GM19395 (cell line): ENCODE measurements around the gene CD81.

Source experiments
- ATAC-seq: cut with Tn5 transposase; IDR thresholded peaks from one replicate; pipeline ENCODE4 v1.9.1; 2021; ENCODE audit warnings: mild to moderate bottlenecking, moderate library complexity; ENCODE audit not compliant: unreplicated experiment

Gene CD81

DNA sequence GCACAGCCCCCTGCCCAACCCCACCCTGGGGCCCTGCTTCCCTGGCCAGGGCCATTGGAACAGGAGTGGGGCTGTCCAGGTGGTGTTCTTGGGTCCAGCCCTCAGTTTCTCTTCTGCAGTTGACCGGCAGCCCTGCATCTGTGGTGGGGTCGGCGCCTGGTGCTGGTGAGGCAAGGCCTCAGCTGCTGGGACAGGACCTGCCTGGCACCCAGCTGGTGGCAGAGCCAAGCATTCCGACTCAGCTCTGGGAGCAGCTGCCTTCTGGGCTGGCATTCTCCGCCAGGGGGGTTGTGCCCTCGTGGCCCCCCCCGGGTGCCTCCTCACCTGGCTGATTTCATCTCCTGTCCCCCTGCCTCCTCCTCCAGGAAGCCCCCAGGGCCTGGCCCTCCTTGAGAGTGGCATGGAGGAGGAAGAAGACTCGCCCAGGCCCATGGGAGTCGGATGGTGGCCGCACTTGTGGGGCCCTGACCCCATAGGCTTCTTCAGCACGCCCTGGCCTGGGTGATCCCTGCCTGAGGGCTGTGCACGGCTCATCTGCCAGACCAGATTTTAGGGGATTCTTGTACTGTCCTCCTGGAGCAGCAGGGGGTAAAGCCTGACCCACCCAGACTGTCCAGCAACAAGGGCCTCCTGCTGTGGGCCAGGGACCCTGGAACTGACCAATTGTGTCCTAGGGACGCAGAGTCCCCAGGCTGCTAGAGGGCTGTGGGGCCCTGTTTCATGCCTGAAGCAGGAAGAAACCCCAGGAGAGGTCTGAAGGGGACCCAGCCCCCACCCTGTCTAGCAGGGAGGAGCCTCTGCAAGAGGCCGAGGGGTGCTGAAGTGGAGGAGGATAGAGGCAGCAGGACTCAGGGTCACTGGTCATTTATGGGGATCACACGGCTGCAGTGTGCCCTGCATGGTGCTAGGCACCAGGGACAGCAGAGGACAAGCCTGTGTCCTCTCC is 11.6 kb downstream of the CD81 start:
- no peak for ATAC-seq

DNA sequence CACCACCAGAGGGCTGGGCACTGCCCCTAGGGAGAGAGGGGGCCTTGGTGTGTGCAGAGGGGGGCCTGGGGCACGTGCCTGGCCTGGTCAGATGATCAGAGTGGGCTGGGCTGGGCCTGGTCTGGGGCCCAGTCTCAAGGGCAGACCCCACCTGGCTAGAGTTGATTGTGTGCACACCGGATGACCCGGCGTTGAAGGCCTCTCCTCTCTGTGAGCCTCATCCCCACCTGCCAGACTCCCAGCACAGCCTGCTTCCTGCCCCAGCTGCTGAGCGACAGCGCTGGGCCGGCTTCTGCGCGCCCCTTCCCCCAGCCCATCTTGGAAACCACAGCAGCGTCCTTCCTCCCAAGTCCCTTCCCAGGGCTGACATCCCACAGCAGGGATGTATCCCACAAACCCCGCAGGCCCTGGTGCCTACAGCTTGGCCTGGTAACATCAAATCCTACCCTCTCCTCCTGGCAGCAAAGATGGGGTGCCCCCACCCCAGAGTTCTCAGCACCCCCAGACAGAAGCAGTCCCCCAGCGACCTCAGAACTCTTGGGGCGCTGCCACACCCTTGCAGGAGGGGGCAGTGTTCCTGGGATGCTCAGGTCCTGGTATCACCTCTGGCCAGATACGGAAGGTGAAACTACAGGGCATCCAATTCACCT is 12.4 kb downstream of the CD81 start:
- no peak for ATAC-seq

DNA sequence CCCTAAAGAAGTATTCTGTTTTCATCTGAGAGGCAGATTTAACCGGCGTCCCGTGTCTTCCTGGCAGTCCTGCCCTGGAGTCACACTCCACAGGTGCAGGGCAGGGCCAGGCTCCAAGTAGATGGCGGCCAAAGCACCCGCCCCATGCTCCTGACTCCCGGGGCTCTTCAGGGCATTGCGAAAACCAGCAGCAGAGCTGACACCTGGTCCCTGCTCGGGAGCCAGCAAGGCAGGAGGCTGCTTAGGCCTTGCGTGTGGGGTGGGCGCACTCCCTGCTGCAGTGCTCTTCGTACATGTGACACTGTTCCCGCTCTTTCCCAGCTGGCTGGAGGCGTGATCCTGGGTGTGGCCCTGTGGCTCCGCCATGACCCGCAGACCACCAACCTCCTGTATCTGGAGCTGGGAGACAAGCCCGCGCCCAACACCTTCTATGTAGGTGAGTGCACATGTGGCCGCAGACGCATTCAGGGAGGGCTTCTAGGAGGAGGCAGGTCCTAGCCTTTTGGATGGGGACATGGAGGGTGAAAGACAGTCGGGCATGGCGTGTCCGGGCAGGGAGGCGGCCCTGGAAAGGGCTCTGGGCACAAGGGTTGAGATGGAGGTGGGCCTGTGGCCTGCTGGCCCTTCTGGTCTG is 13.1 kb downstream of the CD81 start:
- no peak for ATAC-seq

DNA sequence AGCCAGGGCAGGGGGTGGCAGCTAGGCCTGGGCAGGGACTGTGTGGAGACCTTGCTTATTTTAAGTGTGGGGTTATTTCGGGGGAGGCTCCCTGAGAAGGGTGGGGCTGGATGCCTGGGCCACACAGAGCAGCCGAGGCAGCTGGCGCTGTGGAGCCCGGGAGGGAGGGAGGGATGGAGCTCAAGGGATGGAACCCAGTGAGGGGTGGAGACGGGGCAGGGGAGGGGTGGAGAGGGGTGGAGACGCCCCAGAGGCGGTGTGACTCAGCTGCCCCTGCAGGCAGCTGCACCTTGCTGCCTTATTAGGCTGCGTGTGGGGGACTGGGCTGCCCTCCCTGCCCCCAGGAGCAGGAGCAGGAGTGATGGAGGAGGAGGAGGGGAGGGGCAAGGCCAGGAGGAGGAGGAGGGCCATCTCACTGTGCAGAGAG is 13.6 kb downstream of the CD81 start:
- ATAC-seq, result no peak

DNA sequence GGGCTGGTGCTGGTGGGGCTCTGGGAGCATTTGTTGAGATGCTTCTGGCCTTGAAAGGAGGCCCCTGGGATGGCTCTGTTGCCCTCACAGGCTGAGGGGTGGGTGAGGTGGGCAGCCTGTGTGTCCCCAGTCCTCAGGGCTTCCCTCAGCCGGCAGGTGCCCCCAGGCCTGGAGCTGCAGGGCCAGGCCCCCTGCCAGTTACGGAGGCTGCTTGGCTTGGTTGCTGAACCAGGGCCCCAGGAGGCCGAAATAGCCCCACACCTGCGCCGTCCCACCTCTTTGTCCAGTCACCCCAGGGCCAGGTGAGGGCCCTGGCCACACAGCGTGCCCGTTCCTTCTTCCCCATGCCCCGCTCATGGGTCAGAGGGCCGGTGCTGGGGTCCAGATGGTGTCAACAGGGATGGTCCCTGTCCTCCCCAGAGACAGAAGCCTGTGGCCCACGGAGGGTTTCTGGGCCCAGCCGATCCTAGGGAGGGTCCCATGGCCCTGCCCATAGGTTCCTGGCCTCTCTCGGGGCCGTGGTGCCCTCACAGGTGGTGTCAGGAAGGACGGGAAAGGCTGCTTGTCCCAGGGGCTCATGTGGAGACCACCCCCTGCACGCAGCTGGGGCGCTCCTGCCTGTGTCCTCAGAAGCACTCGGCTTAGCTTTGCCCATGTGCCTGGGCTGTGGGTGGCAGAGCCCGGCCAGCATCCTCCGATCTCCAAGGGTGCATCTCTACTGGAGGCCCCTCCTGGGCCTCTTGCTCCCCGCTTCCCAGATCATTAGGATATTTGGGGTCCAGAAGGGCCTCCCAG is 14.3 kb downstream of the CD81 start:
- ATAC-seq, result no peak

DNA sequence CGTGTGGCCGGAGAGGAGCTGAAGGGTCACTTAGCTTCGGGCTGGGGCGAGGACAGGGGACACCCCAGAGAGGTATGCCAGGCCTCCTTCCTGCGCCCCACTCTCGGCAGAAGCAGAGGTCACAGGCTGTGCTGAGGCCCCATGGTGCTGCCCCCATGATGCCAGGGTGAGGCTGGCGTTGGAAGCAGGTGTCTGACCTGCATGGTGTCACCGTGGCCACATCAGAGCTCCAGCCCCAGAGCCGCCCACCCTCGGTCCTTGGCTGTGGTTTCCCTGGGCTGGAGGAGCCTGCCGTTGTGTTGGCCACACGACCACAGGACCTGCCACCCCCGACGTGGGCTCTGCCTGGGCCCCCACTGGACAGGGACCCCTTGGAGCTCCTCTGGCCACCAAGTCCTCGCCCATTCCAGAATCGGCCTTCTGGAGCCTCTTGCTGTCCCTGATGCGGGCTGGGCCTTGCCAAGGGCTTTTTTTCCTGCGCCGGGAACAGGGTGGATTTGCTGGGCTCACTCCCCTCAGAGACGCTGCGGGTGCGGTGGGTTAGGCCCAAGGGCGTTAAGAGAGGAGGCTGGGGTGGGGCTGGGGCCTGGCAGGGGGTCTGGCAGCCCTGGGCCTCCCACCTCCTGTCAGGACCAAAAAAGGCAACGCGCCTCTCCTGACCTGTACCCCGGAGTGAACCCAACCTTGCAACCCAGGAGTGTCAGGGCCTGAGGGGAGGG is 15.3 kb downstream of the CD81 start:
- ATAC-seq, result no peak

DNA sequence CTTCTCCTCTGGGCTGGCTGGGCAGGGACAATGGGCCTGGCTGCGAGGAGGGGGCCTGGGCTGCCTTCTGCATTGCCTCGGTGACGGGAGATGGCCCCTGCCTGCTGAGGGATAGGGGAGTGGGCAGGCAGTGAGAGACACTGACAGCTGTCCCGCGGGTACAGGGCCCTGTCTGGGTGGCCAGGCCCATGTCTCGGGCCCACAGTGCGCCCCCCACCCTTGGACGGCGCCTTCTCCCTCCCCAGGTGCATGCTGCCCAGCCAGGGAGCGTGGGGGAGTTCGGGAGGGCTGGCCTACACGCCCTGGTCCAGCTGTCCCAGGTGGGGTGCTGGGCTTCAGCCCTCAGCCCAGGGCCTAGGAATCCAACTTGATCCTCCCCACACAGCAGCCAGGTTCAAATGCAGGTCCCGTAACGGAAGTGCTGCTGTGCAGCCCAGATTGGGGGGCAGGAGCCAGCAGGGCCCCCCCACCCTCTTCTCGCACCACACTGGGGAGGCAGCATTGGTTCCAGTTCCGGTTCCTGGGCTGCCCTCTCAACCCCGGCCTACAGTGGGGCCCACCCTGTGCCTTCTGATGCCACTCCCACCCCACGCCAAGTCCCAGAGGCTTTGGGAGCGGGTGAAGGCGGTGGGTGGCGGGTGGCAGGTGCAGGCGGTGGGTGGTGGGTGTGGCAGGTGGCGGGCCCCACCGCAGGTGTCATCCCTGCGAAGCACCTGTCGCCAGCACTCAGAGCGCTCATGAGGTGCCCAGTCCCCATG is 16.2 kb downstream of the CD81 start:
- no peak for ATAC-seq

DNA sequence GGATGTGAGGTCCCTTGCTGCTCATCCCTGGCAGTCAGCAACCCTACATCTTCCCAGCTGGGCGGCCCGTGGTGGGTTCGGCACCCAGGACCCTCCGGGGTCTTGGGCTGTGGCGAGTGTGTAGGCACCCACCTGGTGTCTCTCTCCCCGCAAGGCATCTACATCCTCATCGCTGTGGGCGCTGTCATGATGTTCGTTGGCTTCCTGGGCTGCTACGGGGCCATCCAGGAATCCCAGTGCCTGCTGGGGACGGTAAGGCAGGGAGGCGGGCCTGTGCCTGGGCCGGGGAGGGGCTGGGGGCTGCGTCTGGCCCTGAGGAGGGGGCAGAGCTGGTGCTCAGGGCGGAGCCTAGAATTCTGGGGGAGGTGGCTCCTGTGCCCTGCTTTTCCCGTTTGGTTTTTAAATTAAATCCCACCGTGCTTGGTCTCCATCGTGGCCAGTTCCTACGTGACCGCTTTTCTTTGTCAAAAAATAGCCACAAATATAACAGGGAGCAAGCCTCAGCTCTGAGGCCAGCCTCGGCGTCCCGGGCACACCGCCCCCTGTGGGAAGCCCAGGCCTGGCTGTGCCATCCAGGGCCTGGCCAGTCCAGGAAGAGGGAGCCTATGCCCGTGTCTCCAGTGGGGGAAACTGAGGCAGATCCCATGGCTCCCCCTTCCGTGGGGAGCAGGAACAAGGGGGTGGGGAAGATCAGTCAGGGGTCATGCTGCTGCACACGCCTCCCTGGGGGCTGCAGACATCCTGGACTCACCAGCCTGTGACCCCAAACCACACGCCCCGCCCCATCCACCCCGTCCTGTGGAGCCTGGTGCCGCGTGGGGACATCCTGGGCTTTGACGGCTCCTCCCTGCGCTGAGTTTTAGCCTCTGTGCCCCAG is 17.1 kb downstream of the CD81 start:
- no peak for ATAC-seq

DNA sequence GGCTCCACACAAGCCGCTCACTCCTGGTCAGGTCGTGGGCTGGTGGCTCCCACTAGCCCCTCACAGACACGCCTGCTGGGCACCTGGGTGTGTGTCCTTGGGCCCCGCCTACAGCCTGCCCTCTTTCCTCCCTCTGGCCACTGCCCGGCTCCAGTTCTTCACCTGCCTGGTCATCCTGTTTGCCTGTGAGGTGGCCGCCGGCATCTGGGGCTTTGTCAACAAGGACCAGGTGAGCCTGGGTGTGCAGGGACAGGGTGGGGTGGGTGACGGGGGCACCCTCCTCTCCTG is 17.7 kb downstream of the CD81 start:
- no peak for ATAC-seq

DNA sequence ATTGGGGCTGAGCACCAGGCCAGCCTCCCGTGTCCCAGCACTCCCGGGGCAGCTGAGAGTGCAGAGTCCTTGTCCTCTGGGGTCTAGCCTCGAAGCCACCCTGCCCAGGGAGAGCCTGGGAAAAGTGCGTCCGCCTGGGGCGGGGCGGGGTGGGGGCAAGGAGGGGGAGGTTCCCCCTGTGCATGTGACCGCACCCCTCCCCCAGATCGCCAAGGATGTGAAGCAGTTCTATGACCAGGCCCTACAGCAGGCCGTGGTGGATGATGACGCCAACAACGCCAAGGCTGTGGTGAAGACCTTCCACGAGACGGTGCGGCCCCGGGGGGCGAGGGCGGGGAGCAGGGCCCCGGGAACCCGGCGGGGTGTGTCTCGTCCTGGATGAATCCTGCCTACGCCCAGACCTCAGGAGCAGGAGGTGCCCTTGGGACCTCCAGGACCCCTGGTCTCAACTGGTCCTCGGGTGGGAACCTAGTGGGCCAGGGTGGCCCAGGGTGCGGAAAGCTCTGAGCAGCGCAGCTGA is 18.2 kb downstream of the CD81 start:
- no peak for ATAC-seq

DNA sequence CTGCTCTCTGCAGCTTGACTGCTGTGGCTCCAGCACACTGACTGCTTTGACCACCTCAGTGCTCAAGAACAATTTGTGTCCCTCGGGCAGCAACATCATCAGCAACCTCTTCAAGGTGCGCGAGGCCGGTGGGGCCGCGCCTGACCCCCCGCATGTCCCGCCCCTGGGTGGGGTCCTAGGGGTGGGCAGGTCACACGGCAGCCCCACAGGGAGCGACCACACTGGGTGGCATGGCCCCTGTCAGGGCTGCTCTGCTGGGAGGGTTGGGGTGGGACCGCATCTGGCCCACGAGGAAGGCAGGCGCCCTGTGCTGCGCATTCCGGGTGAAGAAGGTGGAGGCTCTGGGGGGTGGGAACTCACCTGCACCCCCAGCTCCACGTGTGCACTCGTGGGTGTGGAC is 18.7 kb downstream of the CD81 start:
- ATAC-seq, result no peak

DNA sequence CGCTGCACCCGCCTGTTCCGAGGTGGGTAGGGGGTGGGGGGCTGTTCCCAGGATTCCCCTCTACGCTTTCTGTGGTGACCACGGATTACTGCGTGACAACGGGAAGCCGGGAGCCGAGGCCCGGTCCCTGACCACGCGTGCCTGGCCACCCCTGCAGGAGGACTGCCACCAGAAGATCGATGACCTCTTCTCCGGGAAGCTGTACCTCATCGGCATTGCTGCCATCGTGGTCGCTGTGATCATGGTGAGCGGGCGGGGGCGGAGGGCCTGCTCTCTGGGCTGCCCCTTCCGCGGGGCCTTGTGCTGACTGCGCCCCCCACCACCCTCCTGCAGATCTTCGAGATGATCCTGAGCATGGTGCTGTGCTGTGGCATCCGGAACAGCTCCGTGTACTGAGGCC is 19.4 kb downstream of the CD81 start:
- no peak for ATAC-seq

DNA sequence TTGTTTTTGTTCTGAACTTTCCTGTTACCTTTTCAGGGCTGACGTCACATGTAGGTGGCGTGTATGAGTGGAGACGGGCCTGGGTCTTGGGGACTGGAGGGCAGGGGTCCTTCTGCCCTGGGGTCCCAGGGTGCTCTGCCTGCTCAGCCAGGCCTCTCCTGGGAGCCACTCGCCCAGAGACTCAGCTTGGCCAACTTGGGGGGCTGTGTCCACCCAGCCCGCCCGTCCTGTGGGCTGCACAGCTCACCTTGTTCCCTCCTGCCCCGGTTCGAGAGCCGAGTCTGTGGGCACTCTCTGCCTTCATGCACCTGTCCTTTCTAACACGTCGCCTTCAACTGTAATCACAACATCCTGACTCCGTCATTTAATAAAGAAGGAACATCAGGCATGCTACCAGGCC is 19.9 kb downstream of the CD81 start:
- ATAC-seq, result no peak

DNA sequence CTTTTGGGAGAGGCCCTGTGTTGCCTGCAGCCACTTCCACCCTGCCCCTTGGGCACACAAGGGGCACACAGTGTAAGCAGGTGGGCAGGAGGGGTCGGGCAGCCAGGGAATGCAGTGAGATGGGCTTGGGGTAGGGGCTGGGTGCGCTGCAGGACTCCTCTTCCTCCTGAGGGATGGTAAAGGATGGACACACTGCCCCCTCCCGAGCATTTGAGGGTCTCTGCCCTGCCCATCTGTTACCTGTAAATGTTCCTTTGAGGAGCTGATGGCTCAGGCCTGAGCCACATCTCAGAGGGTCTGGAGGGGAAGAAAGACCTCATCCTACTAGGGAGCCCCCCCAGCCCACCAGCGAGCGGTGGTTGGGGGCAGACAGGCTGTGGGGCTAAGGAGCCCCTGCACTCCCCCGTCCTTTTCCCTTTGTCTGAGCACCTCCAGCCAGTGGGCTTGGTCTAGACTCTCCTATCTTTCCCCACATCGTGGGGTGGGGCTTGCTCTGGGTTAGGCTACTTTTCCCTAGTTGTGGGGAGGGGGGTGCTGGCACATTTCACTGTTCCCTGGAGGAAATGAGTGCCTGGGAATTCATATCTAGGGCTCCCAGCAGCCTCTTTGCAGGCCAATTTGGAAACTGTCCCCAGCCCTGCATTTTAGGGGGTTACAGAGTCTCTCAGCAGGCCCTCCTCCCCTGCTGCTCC is 21.7 kb downstream of the CD81 start:
- no peak for ATAC-seq

DNA sequence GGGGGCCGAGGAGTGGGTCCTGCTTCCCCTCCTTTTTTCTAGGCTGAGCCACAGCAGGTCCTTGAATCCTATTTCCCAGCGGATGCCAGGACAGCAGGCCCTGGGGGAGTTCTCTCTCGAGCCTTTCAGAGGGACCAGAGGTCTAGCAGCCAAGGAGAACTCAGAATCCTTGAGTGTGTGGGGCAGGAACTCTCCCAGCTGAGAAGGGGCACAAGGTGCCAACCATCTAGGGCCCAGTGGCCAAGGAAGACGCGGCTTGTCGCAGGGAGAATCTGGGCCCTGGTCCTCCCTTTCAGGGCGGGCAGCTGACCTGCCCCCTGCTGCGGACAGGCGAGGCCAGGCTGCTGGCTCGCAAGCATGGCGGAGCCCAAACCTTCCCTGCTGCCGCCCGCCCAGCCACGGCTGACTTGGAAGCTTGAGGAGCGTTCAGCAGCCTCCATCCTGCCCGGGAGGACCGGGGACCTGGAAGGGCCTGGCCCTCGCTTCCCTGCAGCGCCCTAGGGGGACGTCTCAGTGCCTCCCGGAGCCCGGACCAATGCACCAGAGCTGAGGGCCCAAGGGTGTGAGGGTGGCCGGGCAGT is 22.5 kb downstream of the CD81 start:
- ATAC-seq, result no peak

DNA sequence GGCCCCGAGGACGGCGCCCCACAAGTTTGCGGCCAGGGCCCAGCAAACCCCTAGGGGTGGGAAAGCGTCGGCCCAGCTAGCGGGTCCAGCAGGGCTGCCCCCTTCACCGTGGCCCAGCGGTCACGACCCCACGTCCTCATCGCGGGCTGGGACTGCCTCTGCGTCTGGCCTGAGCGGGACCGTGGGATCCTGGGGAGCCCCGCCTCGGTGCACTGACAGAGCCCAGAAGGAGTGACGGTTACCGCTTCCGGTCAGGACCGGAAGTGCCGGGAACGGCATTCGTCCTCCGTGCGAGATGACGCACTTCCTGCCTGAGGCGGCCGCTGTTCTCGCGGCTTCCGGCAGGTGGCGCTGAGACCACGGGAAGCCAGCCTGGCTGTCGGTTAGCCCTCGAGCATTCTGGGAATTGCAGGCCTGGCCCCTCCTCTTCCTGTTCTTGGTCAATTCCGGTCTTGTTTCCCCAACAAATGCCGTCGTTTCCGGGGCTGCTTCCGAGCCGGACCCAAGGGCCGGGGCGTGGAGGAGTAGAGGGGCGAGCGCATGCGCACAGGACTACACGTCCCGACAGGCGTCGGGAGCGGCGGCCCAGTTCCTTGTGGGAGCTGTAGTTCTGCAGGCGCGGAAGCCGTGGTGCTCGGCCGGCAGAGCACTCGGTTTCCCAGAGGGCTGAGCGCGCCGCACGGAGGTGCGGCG is 23.1 kb downstream of the CD81 start, which contains the start of gene TSSC4:
TSSC4 (plus strand) TSS at position 682 of the 693 bp plus-strand sequence. CDS start 1,884 bp downstream, outside the sequence.
- peak; percentile 87 for ATAC-seq
